Osteocyte (in vitro differentiated cells): ENCODE results near the gene NAALADL2. TPM values are rescaled to one million over a fixed set of nuclear protein-coding genes. Genes with fewer than 3 reads are reported as not detected.

Experiments
- DNase-seq: peaks from one replicate; pipeline ENCODE4 v3.0.0; 2021; ENCODE audit warnings: mixed read lengths; ENCODE audit not compliant: unreplicated experiment; ENCODE audit errors: extremely low spot score
- H3K27ac Mint-ChIP-seq: one replicate; pipeline ENCODE4 v1.8.0; 2021; ENCODE audit warnings: mild to moderate bottlenecking, mixed read lengths; ENCODE audit not compliant: unreplicated experiment
- H3K27me3 Mint-ChIP-seq: one replicate; pipeline ENCODE4 v1.8.0; 2021; ENCODE audit warnings: mixed read lengths; ENCODE audit not compliant: unreplicated experiment
- H3K36me3 Mint-ChIP-seq: one replicate; pipeline ENCODE4 v1.8.0; 2021; ENCODE audit warnings: mixed read lengths; ENCODE audit not compliant: unreplicated experiment
- H3K4me1 Mint-ChIP-seq: one replicate; pipeline ENCODE4 v1.8.0; 2021; ENCODE audit warnings: mixed read lengths; ENCODE audit not compliant: unreplicated experiment
- H3K4me3 Mint-ChIP-seq: one replicate; pipeline ENCODE4 v1.8.0; 2021; ENCODE audit warnings: mild to moderate bottlenecking, moderate library complexity, mixed read lengths; ENCODE audit not compliant: unreplicated experiment
- H3K9me3 Mint-ChIP-seq: one replicate; pipeline ENCODE4 v1.8.0; 2021; ENCODE audit warnings: mixed read lengths; ENCODE audit not compliant: unreplicated experiment
- total RNA-seq: library from RNA; stranded (reverse); gene quantifications from 2 replicates; pipeline ENCODE4 v1.2.1, GENCODE V29; 2021
- TF ChIP-seq, protein P1 (sequence below): fragments of 200-600 bp; sonication (generic); IDR thresholded peaks from 2 replicates; pipeline ENCODE4 v1.5.0; 2021; ENCODE audit warnings: antibody characterized with exemption, mild to moderate bottlenecking, moderate library complexity

Gene NAALADL2
- total RNA-seq, 1 donor from 2014 or later = 16.1 TPM

DNA sequence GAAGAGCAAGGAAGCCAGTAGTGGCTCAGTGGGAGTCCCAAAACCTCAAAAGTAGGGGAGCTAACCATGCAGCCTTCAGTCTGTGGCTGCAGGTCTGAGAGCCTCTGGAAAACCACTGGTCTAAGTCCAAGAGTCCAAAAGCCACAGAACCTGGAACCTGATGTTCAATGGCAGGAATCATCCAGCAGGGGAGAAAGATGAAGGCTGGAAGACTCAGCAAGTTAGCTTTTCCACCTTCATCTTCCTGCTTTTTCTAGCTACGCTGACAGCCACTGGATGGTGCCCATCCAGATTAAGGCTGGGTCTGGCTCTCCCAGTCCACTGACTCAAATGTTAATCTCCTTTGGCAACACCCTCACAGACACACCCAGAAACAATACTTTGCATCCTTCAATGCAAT is 626.3 kb downstream of the NAALADL2 start:
- H3K4me3 Mint-ChIP-seq = no peak overlapping the region

DNA sequence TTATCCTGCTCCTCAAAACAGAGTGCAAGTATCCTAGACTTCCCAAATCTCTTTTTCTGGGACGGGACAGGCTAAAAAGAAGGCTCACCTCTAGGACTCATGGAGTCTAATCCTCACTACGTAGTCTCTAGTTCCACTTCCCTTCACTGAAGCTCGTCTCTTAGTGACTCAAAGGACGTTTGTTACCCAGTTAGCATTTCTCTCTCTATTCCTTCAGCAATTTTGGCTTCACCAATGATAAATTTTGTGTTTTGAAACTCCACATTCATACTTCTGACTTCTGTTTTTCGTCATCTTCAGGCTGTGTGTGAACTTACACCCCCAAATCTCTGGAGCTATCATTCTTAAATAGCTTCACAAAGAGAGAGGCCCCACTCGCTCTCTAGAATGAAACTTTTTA is 627.1 kb downstream of the NAALADL2 start:
- TF ChIP-seq, protein P1, sequence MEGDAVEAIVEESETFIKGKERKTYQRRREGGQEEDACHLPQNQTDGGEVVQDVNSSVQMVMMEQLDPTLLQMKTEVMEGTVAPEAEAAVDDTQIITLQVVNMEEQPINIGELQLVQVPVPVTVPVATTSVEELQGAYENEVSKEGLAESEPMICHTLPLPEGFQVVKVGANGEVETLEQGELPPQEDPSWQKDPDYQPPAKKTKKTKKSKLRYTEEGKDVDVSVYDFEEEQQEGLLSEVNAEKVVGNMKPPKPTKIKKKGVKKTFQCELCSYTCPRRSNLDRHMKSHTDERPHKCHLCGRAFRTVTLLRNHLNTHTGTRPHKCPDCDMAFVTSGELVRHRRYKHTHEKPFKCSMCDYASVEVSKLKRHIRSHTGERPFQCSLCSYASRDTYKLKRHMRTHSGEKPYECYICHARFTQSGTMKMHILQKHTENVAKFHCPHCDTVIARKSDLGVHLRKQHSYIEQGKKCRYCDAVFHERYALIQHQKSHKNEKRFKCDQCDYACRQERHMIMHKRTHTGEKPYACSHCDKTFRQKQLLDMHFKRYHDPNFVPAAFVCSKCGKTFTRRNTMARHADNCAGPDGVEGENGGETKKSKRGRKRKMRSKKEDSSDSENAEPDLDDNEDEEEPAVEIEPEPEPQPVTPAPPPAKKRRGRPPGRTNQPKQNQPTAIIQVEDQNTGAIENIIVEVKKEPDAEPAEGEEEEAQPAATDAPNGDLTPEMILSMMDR = no peak
- Mint-ChIP-seq H3K9me3 (no peaks in the 10 kb centered on the region), H3K4me3 (no peak overlapping the region), H3K27me3 (no peaks in the 10 kb centered on the region), H3K36me3 (no peaks in the 10 kb centered on the region), H3K27ac (no peak overlapping the region), H3K4me1 (peaks cover 4% of the 10 kb centered on the region)
- no peak for DNase-seq

More for the DNA sequence above, 626.3 kb downstream of the NAALADL2 start:
- H3K27me3 Mint-ChIP-seq = no peaks in the 10 kb centered on the region
- H3K4me1 Mint-ChIP-seq = peaks cover 4% of the 10 kb centered on the region
- H3K27ac Mint-ChIP-seq = no peak overlapping the region
- no peaks in the 10 kb centered on the region for H3K9me3 Mint-ChIP-seq
- DNase-seq = no peak
- TF ChIP-seq, protein P1 = no peak
- no peaks in the 10 kb centered on the region for H3K36me3 Mint-ChIP-seq

DNA sequence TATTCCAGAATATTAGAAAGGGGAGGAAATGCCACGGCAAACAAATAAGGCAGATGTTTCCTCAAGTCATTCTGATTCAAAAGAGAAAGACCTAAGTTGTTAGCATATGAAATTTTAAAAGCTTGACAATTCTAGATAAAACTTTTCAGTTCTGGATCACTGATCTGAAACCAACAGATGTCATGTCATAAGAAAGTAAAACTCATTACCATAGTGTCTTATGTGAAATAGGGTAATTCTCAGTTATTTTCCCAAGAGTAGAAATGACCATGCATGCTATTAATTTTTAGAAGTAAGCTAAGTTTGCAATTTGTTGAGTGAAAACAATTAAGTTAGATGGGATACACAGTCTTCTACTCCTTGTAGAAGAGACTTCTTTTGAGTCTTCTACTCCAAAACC is 630.3 kb downstream of the NAALADL2 start:
- Mint-ChIP-seq H3K4me1 (peaks cover 6% of the 10 kb centered on the region), H3K27me3 (no peaks in the 10 kb centered on the region), H3K9me3 (no peaks in the 10 kb centered on the region), H3K27ac (no peak overlapping the region), H3K36me3 (no peaks in the 10 kb centered on the region), H3K4me3 (no peak overlapping the region)
- no peak for DNase-seq
- TF ChIP-seq, protein P1 = no peak

DNA sequence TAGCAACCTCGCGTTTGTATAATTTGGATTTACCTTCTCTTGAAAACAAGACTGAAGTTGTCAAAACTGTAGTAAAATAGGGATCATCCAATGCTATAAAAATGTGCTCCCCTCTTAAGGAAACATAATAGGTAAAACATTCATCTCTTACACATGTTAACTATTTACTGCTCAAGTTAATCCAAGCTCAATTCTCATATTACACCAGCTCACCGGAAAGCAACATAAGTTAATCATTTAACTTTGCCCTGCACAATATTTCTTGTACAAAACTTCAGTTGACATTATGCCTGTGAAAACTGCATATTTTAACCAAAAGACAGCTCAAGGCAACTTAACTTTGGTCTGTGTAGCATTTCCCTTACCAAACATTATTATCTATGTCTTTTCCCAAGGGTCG is 634.2 kb downstream of the NAALADL2 start:
- Mint-ChIP-seq H3K9me3 (peaks cover 6% of the 10 kb centered on the region), H3K27ac (no peak overlapping the region), H3K27me3 (no peaks in the 10 kb centered on the region), H3K4me1 (peaks cover 6% of the 10 kb centered on the region), H3K4me3 (no peak overlapping the region), H3K36me3 (no peaks in the 10 kb centered on the region)
- TF ChIP-seq, protein P1 = no peak
- DNase-seq = no peak

DNA sequence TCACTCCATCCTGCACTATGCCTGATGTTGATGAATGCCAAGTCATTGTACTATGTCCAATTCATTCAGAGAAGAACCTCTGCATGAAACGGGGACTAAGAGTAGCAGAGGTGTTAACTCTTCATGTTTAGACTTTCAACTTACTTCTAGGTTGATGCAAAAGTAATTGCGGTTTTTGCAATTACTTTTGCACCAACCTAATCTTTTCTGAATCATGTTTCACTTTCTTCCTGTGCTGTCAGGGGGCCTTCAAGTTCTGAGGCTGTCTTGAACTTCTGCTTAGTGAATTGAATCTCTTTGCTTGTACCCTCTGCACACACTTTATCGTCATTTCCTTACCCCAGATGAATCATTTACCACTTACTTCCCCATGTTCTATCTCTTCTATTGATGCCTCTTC is 636.2 kb downstream of the NAALADL2 start:
- H3K9me3 Mint-ChIP-seq = peaks cover 6% of the 10 kb centered on the region
- no peak overlapping the region for H3K4me3 Mint-ChIP-seq
- H3K36me3 Mint-ChIP-seq = no peaks in the 10 kb centered on the region
- H3K27ac Mint-ChIP-seq = no peak overlapping the region
- peaks cover 6% of the 10 kb centered on the region for H3K4me1 Mint-ChIP-seq
- H3K27me3 Mint-ChIP-seq = no peaks in the 10 kb centered on the region
- no peak for DNase-seq
- TF ChIP-seq, protein P1 = no peak
